GM12873 (cell line): Measurements from ENCODE around the gene LRRC56.

Source experiments
- CTCF ChIP-seq: IDR thresholded peaks from 2 replicates; pipeline ENCODE4 v1.5.1; 2012; ENCODE audit warnings: low read depth, mild to moderate bottlenecking, moderate library complexity, low read length, control low read depth; ENCODE audit not compliant: insufficient read depth; ENCODE audit errors: missing control alignments

LRRC56 gene

GRCh38 chr11:592501-592900 is 55.2 kb downstream of the LRRC56 start:
- no peak for TF ChIP-seq CTCF

GRCh38 chr11:592918-593317 is 55.6 kb downstream of the LRRC56 start:
- TF ChIP-seq CTCF = no peak

GRCh38 chr11:593347-593746 is 56.0 kb downstream of the LRRC56 start:
- no peak for TF ChIP-seq CTCF

GRCh38 chr11:595400-595799 is 58.1 kb downstream of the LRRC56 start:
- no peak for TF ChIP-seq CTCF

- TF ChIP-seq CTCF = no peak
Observed at GRCh38 chr11:596374-596773, 59.0 kb downstream of the LRRC56 start.

GRCh38 chr11:597166-597725 is 59.9 kb downstream of the LRRC56 start:
- TF ChIP-seq CTCF = peak; percentile 54

GRCh38 chr11:598005-598680 is 60.8 kb downstream of the LRRC56 start:
- TF ChIP-seq CTCF = no peak
